H1 (cell line): ENCODE results near the gene SYDE2. TPM values are rescaled to one million over a fixed set of nuclear protein-coding genes. Genes with fewer than 3 reads are reported as not detected.

Source experiments
- CTCF ChIA-PET: fragments of 300-600 bp; sonication (Branson Sonifier 250); formaldehyde crosslinking; loops from one replicate; lab custom pipeline; 2021; ENCODE audit not compliant: partially characterized antibody; lab: Charles Lee
- POLR2A ChIA-PET: fragments of 300-600 bp; sonication (Branson Sonifier 250); formaldehyde crosslinking; loops from one replicate; lab custom pipeline; 2021; ENCODE audit warnings: inconsistent platforms; ENCODE audit not compliant: partially characterized antibody; lab: Charles Lee
- DNase-seq, 2 experiments: peaks; one replicate each; pipeline versions ENCODE4 v3.0.0 to v3.0.0-alpha.2; 2010 to 2022; ENCODE audit warnings: low spot score in 2 of 2, low read depth in 1 of 2, mixed read lengths in 1 of 2
- FAIRE-seq: peaks from 2 replicates; lab custom pipeline; 2011; peaks lifted over from hg19 to GRCh38; lab: Jason Lieb, UNC
- H2AFZ ChIP-seq: 2 replicates; pipeline ENCODE4 v1.8.1; 2012; ENCODE audit warnings: low read length, inconsistent platforms
- H2AK5ac ChIP-seq: 2 replicates; pipeline ENCODE4 v1.6.1; 2013; ENCODE audit warnings: low read depth, low read length
- H2BK120ac ChIP-seq: replicated peaks from 2 replicates; pipeline ENCODE3; 2013; ENCODE audit warnings: low read depth, low read length, inconsistent platforms
- H2BK12ac ChIP-seq: 2 replicates; pipeline ENCODE4 v1.6.1; 2013; ENCODE audit warnings: low read depth, low read length
- H2BK15ac ChIP-seq: 2 replicates; pipeline ENCODE4 v1.6.1; 2013; ENCODE audit warnings: low read length
- H2BK20ac ChIP-seq: 2 replicates; pipeline ENCODE4 v1.6.1; 2013; ENCODE audit warnings: low read length
- H2BK5ac ChIP-seq: 2 replicates; pipeline ENCODE4 v1.6.1; 2013; ENCODE audit warnings: low read depth, low read length
- H3K14ac ChIP-seq: 2 replicates; pipeline ENCODE4 v1.6.1; 2013; ENCODE audit warnings: inconsistent platforms; ENCODE audit not compliant: insufficient read length
- H3K18ac ChIP-seq: 2 replicates; pipeline ENCODE4 v1.6.1; 2013; ENCODE audit warnings: low read length; ENCODE audit errors: extremely low read depth
- H3K23ac ChIP-seq: 2 replicates; pipeline ENCODE4 v1.6.1; 2013; ENCODE audit warnings: inconsistent platforms; ENCODE audit not compliant: insufficient read length
- H3K23me2 ChIP-seq: 2 replicates; pipeline ENCODE4 v1.6.1; 2013; ENCODE audit warnings: low read depth, low read length
- H3K27ac ChIP-seq: 2 replicates; pipeline ENCODE4 v1.6.1; 2011; ENCODE audit warnings: low read depth, low read length, inconsistent platforms
- H3K27me3 ChIP-seq, 4 experiments: replicated peaks in 1 of 4; 1 replicate in 1 of 4; 2 replicates in 3 of 4; pipeline versions ENCODE4 v1.6.1 to v1.8.1; 2011 to 2013; ENCODE audit warnings: low read length in 3 of 4, mild to moderate bottlenecking in 3 of 4, inconsistent platforms in 2 of 4, mixed read lengths in 2 of 4, moderate library complexity in 1 of 4; ENCODE audit not compliant: control insufficient read depth in 3 of 4, insufficient read depth in 3 of 4; ENCODE audit errors: extremely low read depth in 1 of 4
- H3K36me3 ChIP-seq, 4 experiments: 2 replicates each; pipeline versions ENCODE4 v1.6.1 to v1.8.1; 2011 to 2013; ENCODE audit warnings: mild to moderate bottlenecking in 4 of 4, low read length in 3 of 4, moderate library complexity in 2 of 4, control low read depth in 1 of 4, inconsistent platforms in 1 of 4; ENCODE audit not compliant: insufficient read depth in 4 of 4, control insufficient read depth in 2 of 4
- H3K4ac ChIP-seq: replicated peaks from 2 replicates; pipeline ENCODE3; 2013; ENCODE audit warnings: low read length, low read depth, mixed read lengths, inconsistent platforms; ENCODE audit not compliant: insufficient read length
- H3K4me1 ChIP-seq, 4 experiments: replicated peaks in 1 of 4; 1 replicate in 1 of 4; 2 replicates in 3 of 4; pipeline versions ENCODE4 v1.6.1 to v1.8.1; 2011 to 2013; ENCODE audit warnings: low read length in 3 of 4, inconsistent platforms in 2 of 4, mixed read lengths in 1 of 4; ENCODE audit not compliant: insufficient read depth in 4 of 4, control insufficient read depth in 3 of 4
- H3K4me2 ChIP-seq, 2 experiments: 2 replicates each; pipeline versions ENCODE4 v1.6.1 to v1.8.1; 2011 to 2013; ENCODE audit warnings: low read depth in 2 of 2, low read length in 2 of 2, control low read depth in 1 of 2, inconsistent platforms in 1 of 2, mild to moderate bottlenecking in 1 of 2; ENCODE audit not compliant: insufficient read depth in 1 of 2
- H3K4me3 ChIP-seq, 4 experiments: fragments of 200-600, 300-600 bp in 1 of 4; sonication (generic), shearing (Covaris generic), sonication (Bioruptor Twin) in 1 of 4; 2 replicates each; pipeline versions ENCODE4 v1.5.1 to v1.8.1; 2011 to 2016; ENCODE audit warnings: low read length in 4 of 4, low read depth in 3 of 4, control low read depth in 2 of 4, inconsistent platforms in 2 of 4, mild to moderate bottlenecking in 2 of 4, mixed read lengths in 1 of 4, moderate library complexity in 1 of 4; ENCODE audit not compliant: insufficient read depth in 2 of 4; ENCODE audit errors: extremely low read depth in 1 of 4
- H3K56ac ChIP-seq: replicated peaks from 2 replicates; pipeline ENCODE3; 2013; ENCODE audit warnings: low read depth, mild to moderate bottlenecking, mixed read lengths, low read length, inconsistent platforms; ENCODE audit not compliant: insufficient read length
- H3K79me1 ChIP-seq: 2 replicates; pipeline ENCODE4 v1.6.1; 2013; ENCODE audit warnings: low read depth, low read length, control low read depth
- H3K79me2 ChIP-seq, 2 experiments: 2 replicates each; pipeline versions ENCODE4 v1.6.1 to v1.8.1; 2012 to 2013; ENCODE audit warnings: low read length in 2 of 2, mild to moderate bottlenecking in 2 of 2, inconsistent platforms in 1 of 2; ENCODE audit not compliant: insufficient read depth in 2 of 2, control insufficient read depth in 1 of 2
- H3K9ac ChIP-seq, 4 experiments: replicated peaks in 1 of 4; 1 replicate in 1 of 4; 2 replicates in 3 of 4; pipeline versions ENCODE4 v1.6.1 to v1.8.1; 2011 to 2013; ENCODE audit warnings: low read depth in 3 of 4, low read length in 3 of 4, control low read depth in 2 of 4, mild to moderate bottlenecking in 2 of 4, moderate library complexity in 2 of 4, inconsistent platforms in 1 of 4; ENCODE audit errors: extremely low read depth in 1 of 4
- H3K9me3 ChIP-seq, 2 experiments: 2 replicates each; pipeline versions ENCODE4 v1.6.1 to v1.8.1; 2012 to 2013; ENCODE audit warnings: mild to moderate bottlenecking in 2 of 2, moderate library complexity in 2 of 2, control low read depth in 1 of 2, inconsistent platforms in 1 of 2, low read depth in 1 of 2, low read length in 1 of 2, mixed read lengths in 1 of 2; ENCODE audit not compliant: insufficient read depth in 2 of 2
- H4K20me1 ChIP-seq, 2 experiments: replicated peaks in 1 of 2; 2 replicates each; pipeline versions ENCODE3 to v1.8.1; 2011 to 2013; ENCODE audit warnings: inconsistent platforms in 2 of 2, low read length in 2 of 2, mild to moderate bottlenecking in 1 of 2; ENCODE audit not compliant: insufficient read depth in 2 of 2, control insufficient read depth in 1 of 2
- H4K5ac ChIP-seq: 2 replicates; pipeline ENCODE4 v1.6.1; 2013; ENCODE audit warnings: low read length, low read depth, mixed read lengths, inconsistent platforms; ENCODE audit not compliant: insufficient read length
- H4K8ac ChIP-seq: 2 replicates; pipeline ENCODE4 v1.8.0; 2013; ENCODE audit warnings: mild to moderate bottlenecking, moderate library complexity, low read length, inconsistent platforms; ENCODE audit not compliant: insufficient read depth; ENCODE audit errors: extremely low read depth
- H4K91ac ChIP-seq: replicated peaks from 2 replicates; pipeline ENCODE3; 2013; ENCODE audit warnings: low read length, mixed read lengths, inconsistent platforms; ENCODE audit not compliant: insufficient read length
- BRCA1 ChIP-seq: IDR thresholded peaks from 2 replicates; pipeline ENCODE4 v1.6.1; 2012; ENCODE audit warnings: low read depth, low read length, improper control_type of control experiment
- CBX8 ChIP-seq: fragments of 300-800, 300-1000 bp; sonication (generic); IDR thresholded peaks from 2 replicates; pipeline ENCODE4 v1.7.1; 2016; ENCODE audit warnings: low read depth, low read length, borderline replicate concordance
- CEBPB ChIP-seq: IDR thresholded peaks from 2 replicates; pipeline ENCODE4 v1.6.1; 2012; ENCODE audit warnings: low read depth, low read length
- CHD1 ChIP-seq: IDR thresholded peaks from 2 replicates; pipeline ENCODE4 v1.6.1; 2012; ENCODE audit warnings: low read depth, low read length, improper control_type of control experiment
- CTCF ChIP-seq, 3 experiments: IDR thresholded peaks; 1 replicate in 2 of 3; 2 replicates in 1 of 3; pipeline versions ENCODE4 v1.5.1 to v1.6.1; 2011; ENCODE audit warnings: low read length in 3 of 3, mild to moderate bottlenecking in 3 of 3, inconsistent platforms in 2 of 3, low read depth in 1 of 3, moderate library complexity in 1 of 3; ENCODE audit not compliant: insufficient read depth in 1 of 3; ENCODE audit errors: control extremely low read depth in 1 of 3
- NANOG ChIP-seq: IDR thresholded peaks from 2 replicates; pipeline ENCODE4 v1.6.1; 2011; ENCODE audit warnings: low read length, low read depth, mild to moderate bottlenecking, inconsistent platforms; ENCODE audit not compliant: insufficient read depth, poor library complexity, severe bottlenecking
- RFX5 ChIP-seq: IDR thresholded peaks from 2 replicates; pipeline ENCODE4 v1.6.1; 2011; ENCODE audit warnings: low read depth, low read length, improper control_type of control experiment, borderline replicate concordance
- SIRT6 ChIP-seq: IDR thresholded peaks from one replicate; pipeline ENCODE4 v1.7.1; 2012; ENCODE audit warnings: low read length, inconsistent platforms
- SP2 ChIP-seq: IDR thresholded peaks from 2 replicates; pipeline ENCODE4 v1.6.1; 2012; ENCODE audit warnings: mild to moderate bottlenecking, low read length, inconsistent platforms
- WGBS, 2 experiments: shearing (Covaris generic) in 1 of 2; methylation state at CpG; one replicate each; pipeline versions ENCODE4 v1.1.6 to v1.1.7; 2013 to 2015; ENCODE audit warnings: low lambda C conversion rate in 2 of 2, mixed read lengths in 2 of 2, inconsistent platforms in 1 of 2, low coverage in 1 of 2, missing lambda C conversion rate in 1 of 2; ENCODE audit not compliant: insufficient replicate concordance in 2 of 2, insufficient coverage in 1 of 2, insufficient read length in 1 of 2; ENCODE audit errors: extremely low coverage in 1 of 2, missing lambda C conversion rate in 1 of 2; 5-methylcytosine and 5-hydroxymethylcytosine counted together
- polyA plus RNA-seq, 7 experiments: library from polyadenylated mRNA; depleted of rRNA in 3 of 7; stranded (reverse) in 5 of 7; unstranded in 2 of 7; fragments of >200 nt in 5 of 7; fragments of 200-250 nt in 2 of 7; gene quantifications; 1 replicate in 5 of 7; 2 replicates in 1 of 7; 4 replicates in 1 of 7; pipeline versions ENCODE4 v1.2.1 to v1.2.3, GENCODE V29; 2011 to 2013; ENCODE audit warnings: missing spikeins in 2 of 7, mixed read lengths in 2 of 7
- total RNA-seq: library from RNA; stranded (reverse); fragmentation: NEBNext Ultra II Directional; extraction: Animal tissue kit (Norgen Biotek cat#: 25700); gene quantifications from 2 replicates; pipeline ENCODE4 v1.2.1, GENCODE V29; 2021
- TF ChIP-seq, protein P1 (sequence below): IDR thresholded peaks from 2 replicates; pipeline ENCODE4 v1.6.1; 2012; ENCODE audit warnings: inconsistent platforms
- TF ChIP-seq, protein P2 (sequence below): IDR thresholded peaks from 2 replicates; pipeline ENCODE4 v1.6.1; 2012; ENCODE audit warnings: inconsistent platforms

The SYDE2 gene
- total and polyA plus RNA-seq, 2 of the 8 experiments (the other 6 are each of a cell fraction or from before 2014, with no cell fraction given) = 1.6 to 14.6 TPM

DNA sequence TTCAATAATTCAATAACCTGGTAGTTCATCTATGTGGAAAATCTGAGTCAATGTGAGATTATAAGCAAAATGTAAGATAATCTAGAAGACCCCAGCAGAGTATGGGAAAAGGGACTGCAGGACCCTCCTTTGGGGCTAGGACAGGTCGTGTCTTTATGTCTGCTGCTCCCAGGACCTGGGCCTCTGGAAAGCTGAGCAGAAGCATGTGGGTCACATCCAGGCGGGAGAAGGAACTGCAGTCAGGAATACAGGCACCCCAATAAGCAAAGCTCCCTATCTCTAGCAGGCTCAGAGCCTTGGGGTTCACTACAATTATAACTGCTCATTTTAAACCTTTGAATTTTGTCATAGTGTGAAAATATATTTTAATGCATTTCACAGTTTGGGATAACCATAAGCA is 78.6 kb downstream of the SYDE2 start:
- H3K27me3 ChIP-seq = peaks cover 0 to 1% (median 0%) of the 10 kb centered on the region in 4 experiments; a peak in 1 of 7 replicates
- H3K18ac ChIP-seq = no peak overlapping the region
- H3K56ac ChIP-seq = no peak overlapping the region
- no peak overlapping the region for H3K4me3 ChIP-seq
- H3K23me2 ChIP-seq = no peaks in the 10 kb centered on the region
- H3K79me2 ChIP-seq = no peaks in the 10 kb centered on the region
- no peaks in the 10 kb centered on the region for H4K20me1 ChIP-seq
- no peak overlapping the region for H4K91ac ChIP-seq
- ChIA-PET POLR2A (no interaction called here), CTCF (interaction anchor here (1.5 to 2.9 kb wide), 3 partner anchors 11 to 177 kb away, joined by 4 to 16 read pairs (median 6); no protein-coding TSS in a partner anchor)
- no peaks in the 10 kb centered on the region for H3K9me3 ChIP-seq
- no peak overlapping the region for H2AFZ ChIP-seq
- H3K36me3 ChIP-seq = no peaks in the 10 kb centered on the region
- no peaks in the 10 kb centered on the region for H3K4me1 ChIP-seq
- H4K5ac ChIP-seq = no peak overlapping the region
- FAIRE-seq (no peak), DNase-seq (no peak)
- H3K4me2 ChIP-seq = no peak overlapping the region
- H4K8ac ChIP-seq = no peak overlapping the region
- WGBS, 2 experiments = 81% methylated on average over 2 of the region's 2 CpGs; no CpG with 5 or more reads in 1 of the 2 experiments
- no peak overlapping the region for H3K9ac ChIP-seq
- no peak overlapping the region for H2BK15ac ChIP-seq
- H3K79me1 ChIP-seq = no peaks in the 10 kb centered on the region
- no peak overlapping the region for H2BK12ac ChIP-seq
- H3K23ac ChIP-seq = no peak overlapping the region
- no peak overlapping the region for H2BK20ac ChIP-seq
- no peak overlapping the region for H2BK5ac ChIP-seq
- H3K14ac ChIP-seq = no peak overlapping the region
- H3K27ac ChIP-seq = no peak overlapping the region
- no peak overlapping the region for H2BK120ac ChIP-seq
- H3K4ac ChIP-seq = no peak overlapping the region
- no peak overlapping the region for H2AK5ac ChIP-seq
- no peak for TF ChIP-seq NANOG
- TF ChIP-seq CBX8 = no peak
- no peak for TF ChIP-seq SIRT6
- TF ChIP-seq, protein P1, sequence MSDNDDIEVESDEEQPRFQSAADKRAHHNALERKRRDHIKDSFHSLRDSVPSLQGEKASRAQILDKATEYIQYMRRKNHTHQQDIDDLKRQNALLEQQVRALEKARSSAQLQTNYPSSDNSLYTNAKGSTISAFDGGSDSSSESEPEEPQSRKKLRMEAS = peak; percentile 24; the same call in 1 of the 2 replicates
- TF ChIP-seq CTCF (IDR thresholded peaks at IDR 0.05; ENCODE audit: control extremely low read depth in 1 of 3, insufficient read depth in 1 of 3, low read depth in 1 of 3, low read length in 3 of 3) = peak in 1 of 3 experiments; percentile 5; a peak in 1 of 4 replicates
- no peak for TF ChIP-seq RFX5
- TF ChIP-seq SP2 = no peak
- no peak for TF ChIP-seq CHD1
- TF ChIP-seq, protein P2, sequence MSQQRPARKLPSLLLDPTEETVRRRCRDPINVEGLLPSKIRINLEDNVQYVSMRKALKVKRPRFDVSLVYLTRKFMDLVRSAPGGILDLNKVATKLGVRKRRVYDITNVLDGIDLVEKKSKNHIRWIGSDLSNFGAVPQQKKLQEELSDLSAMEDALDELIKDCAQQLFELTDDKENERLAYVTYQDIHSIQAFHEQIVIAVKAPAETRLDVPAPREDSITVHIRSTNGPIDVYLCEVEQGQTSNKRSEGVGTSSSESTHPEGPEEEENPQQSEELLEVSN = peak; percentile 69
- no peak for TF ChIP-seq CEBPB
- TF ChIP-seq BRCA1 = no peak
